Raji (cell line): ENCODE measurements around the gene NDUFS4.

Experiments
- POLR2A ChIP-seq: IDR thresholded peaks from 2 replicates; pipeline ENCODE4 v1.6.1; 2011; ENCODE audit warnings: low read depth, low read length, control low read depth; ENCODE audit not compliant: insufficient read depth

Gene NDUFS4

DNA sequence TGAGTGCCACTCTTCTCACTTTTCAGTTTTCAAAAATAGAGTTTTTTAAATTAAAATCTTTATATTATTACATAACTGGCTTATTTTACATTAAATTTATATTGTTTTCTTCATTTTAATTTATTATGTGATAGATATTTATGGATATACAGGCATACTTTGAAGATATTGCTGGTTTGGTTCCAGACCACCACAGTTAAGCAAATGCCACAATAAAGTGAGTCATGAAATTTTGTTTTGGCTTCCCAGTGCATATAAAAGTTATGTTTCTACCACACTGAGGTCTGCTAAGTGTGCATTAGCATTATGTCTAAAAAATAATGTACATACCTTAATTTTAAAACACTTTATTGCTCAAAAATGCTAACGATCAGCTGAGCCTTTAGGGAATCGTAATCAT lies 47.4 kb downstream of the NDUFS4 start:
- no peak for TF ChIP-seq POLR2A

DNA sequence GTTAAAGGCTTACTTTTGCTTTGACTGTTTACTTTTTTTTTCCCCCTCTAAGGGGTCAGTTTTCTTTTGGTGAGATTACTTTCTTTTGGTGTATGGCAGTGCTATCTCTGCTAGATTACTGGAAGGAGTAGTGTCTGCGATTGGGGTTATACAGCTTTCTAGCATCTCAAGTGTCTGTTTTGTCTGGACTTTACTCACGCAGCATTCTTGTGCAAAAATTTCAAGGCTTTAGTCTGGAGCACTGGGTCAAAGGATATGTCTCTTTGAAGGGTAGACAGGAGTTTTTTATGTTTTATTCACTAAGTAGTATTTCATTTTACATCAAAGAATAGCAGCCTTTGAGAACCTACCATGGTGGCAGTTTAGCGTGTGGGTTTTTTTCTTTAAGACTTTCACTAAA lies 52.6 kb downstream of the NDUFS4 start:
- TF ChIP-seq POLR2A, result no peak

DNA sequence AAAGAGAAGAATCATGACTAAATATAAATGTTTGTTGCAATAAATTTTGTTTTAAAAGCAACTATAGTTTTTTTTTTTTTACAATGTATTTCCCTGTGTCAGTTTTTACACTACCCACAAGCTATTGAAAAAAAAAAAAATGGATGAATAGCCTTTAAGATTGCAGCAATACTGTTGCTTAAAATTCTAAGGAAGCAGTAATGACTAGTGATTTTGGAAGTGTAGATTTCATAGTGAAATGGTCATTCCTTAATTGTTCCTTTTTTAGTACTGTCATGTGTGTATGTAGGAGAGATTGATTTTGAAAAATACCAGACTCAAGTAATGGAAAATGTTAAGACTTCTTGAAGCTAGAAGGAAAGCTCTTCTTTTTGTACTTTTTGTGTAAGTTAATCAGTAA lies 53.1 kb downstream of the NDUFS4 start:
- TF ChIP-seq POLR2A, result no peak

DNA sequence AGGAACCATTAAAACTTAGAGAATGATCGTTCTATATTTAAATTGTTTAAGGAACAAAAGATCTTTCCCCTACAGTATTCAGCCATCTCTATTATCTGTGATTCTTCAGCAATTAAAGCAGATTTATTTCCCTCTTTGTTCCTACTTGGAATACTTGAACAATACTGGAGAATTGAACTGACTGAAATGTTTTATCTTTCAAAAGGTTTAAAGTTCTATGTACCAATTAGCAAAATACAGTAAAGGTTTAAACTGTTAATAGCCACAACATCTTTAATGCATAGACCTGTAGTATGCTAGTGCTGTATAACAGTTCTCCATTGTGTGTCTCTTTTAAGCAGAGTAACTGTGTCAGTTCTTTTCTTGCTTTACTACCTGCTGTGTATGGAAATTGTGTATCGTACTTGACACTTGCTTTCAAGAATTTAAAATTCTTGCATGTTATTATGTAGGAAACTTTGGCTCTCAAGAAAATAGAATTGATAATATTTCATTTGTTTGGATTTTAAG lies 54.0 kb downstream of the NDUFS4 start:
- TF ChIP-seq POLR2A, result no peak

DNA sequence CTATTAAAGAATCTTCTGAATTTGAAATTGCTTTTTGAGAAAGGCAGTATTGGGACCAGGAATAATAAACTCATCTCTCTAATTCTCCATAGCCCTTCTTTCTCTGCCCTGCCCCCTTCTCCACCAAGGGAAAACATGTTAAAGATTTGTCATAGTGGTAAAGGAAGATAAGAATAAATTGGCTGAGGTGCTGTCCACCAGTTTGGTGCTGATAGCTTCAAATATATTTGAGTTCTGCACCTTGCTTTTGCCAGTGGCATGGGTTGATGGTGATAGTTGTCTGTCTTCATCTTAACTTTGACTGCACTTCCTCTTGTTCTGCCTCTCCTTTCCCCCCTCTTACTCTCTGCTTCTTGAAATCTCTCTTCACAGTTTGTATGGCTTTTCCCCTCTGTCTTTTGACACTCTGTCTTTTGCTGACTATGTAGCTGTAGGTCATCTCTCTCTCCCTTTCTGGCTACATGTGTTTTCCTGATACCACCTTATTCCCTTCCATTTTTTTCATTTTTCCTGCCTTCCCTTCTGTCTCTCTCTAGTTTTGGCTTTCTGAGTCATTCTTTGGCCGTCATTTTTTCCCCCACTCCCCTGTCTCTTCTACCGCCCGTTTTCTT lies 56.6 kb downstream of the NDUFS4 start:
- no peak for TF ChIP-seq POLR2A

DNA sequence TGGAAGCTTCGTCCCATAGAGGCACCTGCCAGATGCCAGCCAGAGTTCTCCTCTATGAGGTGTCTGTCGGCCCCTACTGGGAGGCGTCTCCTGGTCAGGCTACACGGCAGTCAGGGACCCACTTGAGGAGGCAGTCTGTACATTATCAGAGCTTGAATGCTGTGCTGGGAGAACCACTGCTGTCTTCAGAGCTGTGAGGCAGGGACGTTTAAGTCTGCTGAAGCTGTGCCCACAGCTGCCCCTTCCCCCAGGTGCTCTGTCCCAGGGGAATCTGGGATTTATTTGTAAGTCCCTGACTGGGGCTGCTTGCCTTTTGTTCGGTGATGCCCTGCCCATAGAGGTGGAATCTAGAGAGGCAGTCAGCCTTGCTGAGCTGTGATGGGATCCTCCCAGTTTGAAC lies 70.8 kb downstream of the NDUFS4 start:
- no peak for TF ChIP-seq POLR2A

DNA sequence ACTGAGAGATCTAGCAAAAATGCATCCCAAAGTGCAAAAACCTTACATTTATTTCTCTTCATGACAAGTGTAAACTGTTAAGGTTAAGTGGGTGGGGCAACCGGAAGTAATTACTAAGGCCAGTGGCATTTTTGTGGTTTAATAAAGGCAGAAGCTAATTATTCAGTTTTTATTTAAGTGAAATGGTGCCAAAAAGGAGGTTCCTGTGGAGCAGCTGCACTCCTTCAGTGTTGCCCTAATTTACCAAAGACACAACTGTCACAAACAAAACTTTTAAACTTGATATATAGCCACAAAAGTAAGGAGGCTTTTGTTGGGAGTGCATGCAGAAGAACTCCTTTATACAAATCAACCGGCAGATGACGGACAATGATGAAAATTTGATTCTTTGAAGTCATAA lies 81.6 kb downstream of the NDUFS4 start:
- no peak for TF ChIP-seq POLR2A

DNA sequence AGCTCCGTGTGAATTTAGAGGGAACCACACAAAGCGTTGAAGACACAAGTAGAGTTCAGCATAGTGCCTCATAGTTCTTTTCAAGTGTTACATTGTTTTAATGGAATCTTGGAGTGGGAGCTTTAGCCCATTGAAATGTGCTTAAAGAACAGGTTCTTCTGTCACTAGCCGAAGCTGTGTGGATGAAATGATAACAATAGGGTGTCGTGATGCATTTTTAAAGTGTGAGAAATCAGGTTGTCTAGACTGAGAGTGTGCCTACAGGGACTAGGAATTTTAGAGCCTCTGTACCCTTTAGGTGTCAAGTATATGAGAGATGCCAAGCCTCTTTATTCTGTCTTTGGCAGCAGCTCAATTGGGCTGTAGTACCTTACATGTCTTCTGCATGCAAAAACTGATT lies 83.0 kb downstream of the NDUFS4 start:
- no peak for TF ChIP-seq POLR2A

DNA sequence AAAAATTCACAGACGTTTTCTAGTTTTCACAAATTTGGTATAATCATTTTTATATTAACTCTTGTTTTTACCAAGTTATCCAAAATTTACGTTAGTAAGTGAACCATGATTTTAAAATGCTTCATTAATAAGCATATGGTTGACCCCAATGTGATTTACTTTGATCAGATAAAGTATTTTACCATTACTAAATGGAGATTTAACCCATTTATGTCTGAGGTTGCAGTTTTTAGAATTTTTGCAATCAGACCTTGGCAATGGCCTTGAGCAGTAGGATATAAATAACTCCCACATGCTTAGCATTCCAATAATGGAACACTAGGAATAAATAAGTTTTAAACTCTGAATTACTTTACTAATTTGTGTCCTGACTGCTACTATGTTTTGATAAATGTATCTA lies 84.6 kb downstream of the NDUFS4 start:
- no peak for TF ChIP-seq POLR2A

DNA sequence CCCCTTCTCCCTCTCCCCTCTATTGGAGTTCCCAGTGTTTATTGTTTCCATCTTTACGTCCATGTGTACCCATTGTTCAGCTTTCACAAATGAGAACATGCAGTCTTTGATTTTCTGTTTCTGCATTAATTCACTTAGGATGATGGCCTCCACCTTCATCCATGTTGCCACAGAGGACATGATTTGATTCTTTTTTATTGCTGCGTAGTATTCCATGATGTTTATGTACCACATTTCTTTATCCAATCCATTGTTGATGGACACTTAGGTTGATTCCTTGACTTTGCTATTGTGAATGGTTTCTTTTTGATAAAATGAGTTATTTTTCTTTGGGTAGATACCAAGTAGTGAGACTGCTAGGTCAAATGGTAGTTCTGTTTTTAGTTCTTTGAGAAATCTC lies 88.9 kb downstream of the NDUFS4 start:
- no peak for TF ChIP-seq POLR2A

DNA sequence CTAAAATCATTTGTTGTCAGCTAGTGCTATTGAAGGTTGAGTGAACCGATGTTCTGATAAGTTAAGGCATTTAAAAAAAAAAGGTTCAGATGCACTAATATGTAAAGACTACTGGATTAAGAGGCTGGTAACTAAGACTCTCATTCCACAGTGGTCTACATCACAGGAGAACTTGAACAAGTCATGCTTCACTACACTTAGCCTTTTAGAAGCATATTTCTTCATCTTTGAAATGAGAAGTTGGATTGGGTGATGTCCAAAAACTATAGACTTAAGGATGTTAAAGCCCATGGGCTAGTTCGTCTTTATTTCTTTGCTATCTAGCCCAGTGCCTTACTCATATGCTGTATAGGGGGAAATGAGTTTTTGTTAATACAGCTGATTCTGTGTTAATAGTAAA lies 107.2 kb downstream of the NDUFS4 start:
- TF ChIP-seq POLR2A, result no peak

DNA sequence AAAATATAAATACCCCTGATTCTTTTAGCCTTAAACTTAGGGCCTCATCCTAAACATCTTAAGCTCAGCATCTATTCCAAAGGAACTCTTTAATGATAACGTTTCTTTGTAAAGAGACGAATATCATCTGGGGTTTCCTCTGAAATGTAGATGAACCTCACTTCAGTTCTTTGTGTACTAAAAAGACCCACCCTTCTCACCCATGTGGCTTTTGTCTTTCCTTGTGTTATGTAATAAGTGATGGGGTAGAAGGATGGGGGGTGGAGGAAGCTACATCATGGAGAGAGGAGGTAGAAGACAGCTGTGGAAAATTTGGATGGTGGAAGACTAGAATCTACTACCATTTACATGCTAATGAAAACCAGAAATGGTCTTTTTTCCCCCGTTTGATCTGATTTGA lies 111.0 kb downstream of the NDUFS4 start:
- TF ChIP-seq POLR2A, result no peak

DNA sequence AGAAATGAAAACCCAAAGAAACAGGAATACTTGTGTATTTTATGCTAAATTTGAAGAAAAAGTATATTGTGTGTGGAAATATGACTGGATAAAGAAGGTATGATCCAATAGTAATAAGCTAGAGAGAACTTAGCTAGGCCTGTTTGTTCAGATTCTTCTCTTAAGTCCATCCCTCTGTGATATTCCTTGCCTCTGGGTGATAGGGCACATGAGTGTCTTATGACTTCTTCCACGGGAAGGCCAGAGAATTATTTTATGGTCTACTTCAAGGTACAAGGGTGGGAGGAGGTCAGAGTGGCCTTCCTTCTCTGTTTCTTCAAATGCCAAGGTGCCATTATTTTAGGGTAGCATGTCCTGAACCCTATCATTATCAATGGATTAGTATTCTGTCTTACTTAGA lies 113.7 kb downstream of the NDUFS4 start:
- TF ChIP-seq POLR2A, result no peak

DNA sequence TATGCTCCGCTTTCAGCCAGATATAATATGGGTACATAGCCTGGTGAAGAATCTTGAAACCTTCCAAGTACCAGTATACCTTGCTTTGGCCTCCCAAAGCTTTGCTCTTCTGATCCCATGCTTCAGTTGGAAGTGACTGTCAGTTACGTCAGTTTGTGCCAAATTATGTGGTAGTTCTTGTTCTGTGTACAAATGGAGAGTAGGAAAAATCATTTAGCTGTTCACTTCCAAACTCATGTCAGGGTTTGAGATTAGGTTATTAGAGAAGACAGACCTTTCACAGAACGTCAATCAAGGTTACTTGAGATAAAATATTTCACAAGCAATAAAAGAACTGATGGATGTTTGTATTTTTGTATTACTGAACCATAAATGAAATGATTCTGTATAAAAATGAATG lies 117.2 kb downstream of the NDUFS4 start:
- TF ChIP-seq POLR2A, result no peak

DNA sequence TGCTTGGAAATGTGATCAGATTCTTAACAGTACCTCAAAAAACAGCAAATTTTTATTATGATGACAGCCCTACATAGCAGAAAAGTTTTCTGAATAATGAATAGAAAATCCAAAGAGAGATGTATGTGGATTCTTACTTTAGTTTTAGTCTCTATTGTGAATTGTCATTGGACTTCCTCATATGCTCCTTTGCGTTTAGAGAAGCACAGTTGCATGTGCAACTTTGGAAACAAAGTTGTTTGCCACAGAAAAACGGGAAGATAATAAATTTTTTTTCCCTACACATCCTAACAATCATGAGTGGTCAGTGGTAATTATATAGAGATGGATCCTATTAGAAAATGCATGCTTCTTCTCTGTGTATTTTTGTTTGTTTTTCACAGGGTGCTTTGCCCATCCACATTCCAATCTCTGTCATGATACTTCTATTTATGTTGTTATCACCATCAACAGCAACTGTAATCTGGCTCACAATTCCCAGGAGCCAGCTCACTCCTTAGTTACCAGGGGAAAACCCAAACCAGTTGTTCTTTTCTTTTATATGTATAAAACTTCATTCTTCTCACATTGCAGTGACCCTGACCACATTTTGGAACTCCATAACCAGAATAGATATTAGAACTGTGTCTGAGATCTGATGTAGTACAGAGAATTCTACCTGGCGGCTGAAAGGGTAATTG lies 118.7 kb downstream of the NDUFS4 start:
- TF ChIP-seq POLR2A, result no peak

DNA sequence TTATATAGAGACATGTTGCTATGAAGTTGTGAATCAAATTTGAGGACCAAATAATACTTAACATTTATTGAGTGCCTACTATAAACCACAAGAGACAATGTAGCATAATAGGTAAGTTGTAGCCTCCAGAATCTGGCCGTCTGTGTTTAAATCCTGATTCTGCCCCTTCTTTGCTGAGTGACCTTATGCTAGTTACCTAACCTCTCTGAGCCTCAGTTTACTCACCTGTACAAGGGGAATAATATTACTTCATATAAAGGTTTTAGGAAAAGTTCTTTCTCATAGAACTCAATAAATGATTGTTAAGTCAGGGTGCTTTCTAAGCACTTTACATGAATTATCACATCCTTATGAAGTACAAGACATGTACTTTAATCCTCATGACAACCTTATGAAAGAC lies 120.6 kb downstream of the NDUFS4 start:
- TF ChIP-seq POLR2A, result no peak

DNA sequence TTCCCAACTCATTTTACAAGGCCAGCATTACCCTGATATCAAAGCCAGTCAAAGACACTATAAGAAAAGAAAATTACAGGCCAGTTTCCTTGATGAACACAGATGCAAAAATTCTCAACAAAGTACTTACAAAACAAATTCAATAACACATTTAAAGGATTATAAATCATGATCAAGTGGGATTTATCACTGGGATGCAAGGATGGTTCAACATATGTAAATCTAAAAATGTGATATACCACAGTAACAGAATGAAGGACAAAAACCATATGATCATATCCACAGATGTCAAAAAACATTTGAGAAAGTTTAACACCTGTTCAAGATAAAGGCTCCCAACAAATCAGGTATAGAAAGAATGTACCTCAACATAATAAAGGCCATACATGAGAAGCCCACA lies 130.6 kb downstream of the NDUFS4 start:
- no peak for TF ChIP-seq POLR2A
